GM18526 (cell line): ENCODE data around the gene TUBB2A.
A peak's percentile ranks its signal among the peaks of the same experiment; 100 is the strongest.

Experiments
- POLR2A ChIP-seq: IDR thresholded peaks from 3 replicates; pipeline ENCODE4 v1.6.1; 2011; ENCODE audit not compliant: insufficient read length; ENCODE audit errors: extremely low read depth

The TUBB2A gene

DNA sequence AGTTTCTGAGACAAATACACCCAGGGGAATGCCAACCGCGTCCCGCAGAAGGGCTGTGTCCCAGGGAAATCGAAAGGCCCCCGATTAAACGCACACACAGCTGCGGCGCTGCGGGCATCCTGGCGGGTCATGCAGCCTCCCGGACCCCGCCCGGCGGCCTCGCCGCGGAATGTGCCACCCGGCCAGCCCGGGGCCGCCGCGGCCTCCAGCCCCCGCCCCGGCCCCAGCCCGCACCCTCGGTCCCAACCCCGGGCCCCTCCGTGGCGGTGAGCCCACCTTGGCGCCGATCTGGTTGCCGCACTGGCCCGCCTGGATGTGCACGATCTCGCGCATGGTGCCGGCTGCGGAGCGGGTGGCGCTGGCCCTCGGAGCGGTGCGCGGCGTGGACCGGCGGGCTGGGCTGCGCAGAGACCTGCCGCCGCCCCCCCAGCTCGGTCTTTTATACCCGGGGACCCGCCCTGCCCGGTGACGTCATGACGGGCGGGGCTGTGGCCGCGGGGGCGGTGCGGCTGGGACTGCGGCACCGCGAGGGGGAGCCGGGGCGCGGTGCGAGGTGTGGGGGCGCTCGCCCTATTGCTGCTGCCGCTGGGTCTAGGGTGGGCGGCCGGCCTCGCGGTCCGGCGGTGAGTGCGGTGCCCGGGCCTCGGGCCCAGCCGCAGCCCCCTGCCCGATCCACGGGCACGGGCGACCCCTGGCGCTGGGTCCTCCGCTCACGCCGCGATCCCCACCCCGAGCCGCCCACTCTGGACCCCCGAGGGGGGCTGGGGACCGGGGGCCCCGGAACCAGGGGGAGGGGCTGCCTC is at the start of gene TUBB2A:
TUBB2A (minus strand) TSS at position 414 of the 803 bp plus-strand sequence; CDS start at position 333, 81 bp downstream.
- peak; percentile 97 for TF ChIP-seq POLR2A

GRCh38 chr6:3206339-3207015 is 49.1 kb upstream of the TUBB2A start:
- TF ChIP-seq POLR2A, result no peak

GRCh38 chr6:3205913-3206312 is 48.6 kb upstream of the TUBB2A start:
- no peak for TF ChIP-seq POLR2A

DNA sequence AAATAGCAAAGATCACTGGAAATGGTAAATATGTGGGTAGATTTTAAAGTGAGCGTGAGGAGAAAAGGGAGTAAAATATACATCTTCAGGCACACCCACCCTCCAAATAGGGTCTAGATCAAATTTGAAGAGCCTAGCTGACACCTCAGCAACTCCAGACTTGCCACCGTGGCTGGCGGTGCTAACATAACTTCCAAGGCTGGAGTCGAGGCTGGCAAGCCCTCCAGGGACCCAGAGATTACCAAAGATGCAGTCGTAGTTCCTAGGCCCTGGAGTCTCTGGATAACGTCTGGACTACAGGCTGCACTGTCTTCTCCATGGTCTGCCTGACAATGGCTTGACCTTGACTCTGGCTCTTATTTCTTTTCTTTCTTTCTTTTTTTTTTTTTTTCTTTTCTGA is 47.6 kb upstream of the TUBB2A start:
- TF ChIP-seq POLR2A, result no peak

DNA sequence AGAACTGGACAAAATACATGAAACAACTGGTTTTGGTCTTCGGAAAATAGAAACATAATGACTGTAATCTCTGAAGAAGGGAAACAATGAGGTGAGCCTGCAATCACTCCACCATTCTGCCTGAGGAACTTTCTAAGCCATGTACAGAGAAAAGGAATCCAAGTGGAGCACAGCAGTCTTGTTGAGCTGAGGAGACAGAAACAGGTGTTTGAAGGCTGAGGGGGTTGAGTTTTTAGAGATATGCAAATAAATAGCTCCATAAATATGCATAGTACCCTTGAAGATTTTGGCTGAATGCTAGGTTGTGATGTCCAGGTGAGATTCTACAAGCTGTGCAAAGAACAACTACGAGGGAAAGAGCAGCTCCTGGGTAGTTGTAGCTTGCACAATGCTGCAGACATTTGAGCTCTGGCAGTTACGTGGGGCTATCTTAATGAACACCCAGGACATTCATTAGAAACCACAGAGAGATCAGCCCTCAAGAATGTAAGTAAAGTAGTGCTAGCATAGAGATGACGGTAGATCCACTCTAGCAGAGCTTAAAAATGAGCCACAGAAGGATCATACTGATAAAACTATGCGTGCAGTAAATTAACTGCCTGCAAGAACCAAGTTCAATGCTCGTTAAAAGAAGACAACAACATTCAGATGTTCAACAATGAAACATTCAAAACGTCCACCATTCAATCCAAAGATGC is 45.8 kb upstream of the TUBB2A start:
- no peak for TF ChIP-seq POLR2A

DNA sequence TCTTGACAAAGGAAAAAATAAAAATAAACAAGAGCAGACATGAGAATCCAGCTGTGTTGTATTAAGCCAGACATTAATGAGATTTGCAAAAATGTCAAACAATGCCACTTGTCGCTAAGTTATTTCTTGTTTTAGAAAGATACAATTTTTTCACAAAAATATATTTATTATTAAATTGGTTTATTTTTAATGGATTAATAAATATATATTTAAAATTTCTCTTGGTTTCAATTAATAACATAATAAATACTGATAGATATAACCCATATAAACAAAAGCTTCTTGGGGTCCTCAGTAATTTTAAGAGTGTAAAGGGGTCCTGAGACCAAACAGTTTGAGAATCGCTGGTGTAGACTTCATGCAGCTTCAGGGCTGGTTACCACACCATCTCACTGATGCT is 44.0 kb upstream of the TUBB2A start:
- TF ChIP-seq POLR2A, result no peak

- no peak for TF ChIP-seq POLR2A
These were observed 43.3 kb upstream of the TUBB2A start for GRCh38 chr6:3200682-3201081.

GRCh38 chr6:3199382-3199781 is 42.0 kb upstream of the TUBB2A start:
- TF ChIP-seq POLR2A, result no peak

GRCh38 chr6:3196770-3197169 is 39.4 kb upstream of the TUBB2A start:
- no peak for TF ChIP-seq POLR2A

GRCh38 chr6:3195695-3196497 is 38.6 kb upstream of the TUBB2A start:
- no peak for TF ChIP-seq POLR2A

- no peak for TF ChIP-seq POLR2A
These were observed 38.0 kb upstream of the TUBB2A start for GRCh38 chr6:3195420-3195694.

DNA sequence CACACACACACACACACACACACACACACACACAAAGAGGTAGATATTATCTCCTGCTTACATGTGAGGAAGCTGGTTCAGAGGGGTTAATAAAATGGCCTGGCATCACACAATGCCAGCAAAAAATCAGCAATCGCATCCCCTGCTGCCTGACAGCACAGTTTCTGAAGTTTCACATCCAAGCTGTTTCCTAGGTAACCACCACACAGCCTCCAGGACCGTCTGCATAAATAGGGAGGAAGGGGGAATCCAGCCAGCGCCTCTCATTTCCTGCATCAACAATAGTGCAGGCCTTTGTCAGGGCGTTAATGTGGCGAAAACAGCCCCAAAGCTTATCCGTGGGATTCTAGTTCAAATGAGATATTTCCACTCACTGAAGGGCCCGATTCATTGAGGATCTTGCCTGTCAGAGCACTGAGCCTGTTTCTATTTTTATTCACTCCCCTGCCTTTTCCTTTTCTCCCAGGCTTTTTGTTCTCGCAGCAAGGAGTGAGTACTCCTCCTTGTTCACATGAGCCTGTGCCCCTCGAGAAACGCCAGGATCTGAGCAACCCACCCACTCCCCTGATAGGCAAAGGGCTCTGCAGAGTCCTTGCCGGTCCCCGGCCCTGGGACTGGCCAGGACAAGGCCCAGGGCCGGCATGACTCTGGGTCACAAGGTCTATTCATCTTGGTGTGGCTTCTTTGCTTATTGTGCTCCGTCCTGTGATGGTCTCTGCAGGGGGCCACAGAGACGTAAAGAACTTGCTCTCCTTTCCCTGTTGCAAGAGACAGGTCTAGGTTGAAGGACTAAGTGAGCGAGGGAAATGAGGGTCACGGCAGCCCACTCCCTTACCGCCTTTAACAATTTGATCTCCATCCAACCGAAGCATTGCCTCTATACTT is 37.4 kb upstream of the TUBB2A start:
- TF ChIP-seq POLR2A, result no peak

GRCh38 chr6:3193102-3193849 is 35.9 kb upstream of the TUBB2A start:
- TF ChIP-seq POLR2A, result no peak

DNA sequence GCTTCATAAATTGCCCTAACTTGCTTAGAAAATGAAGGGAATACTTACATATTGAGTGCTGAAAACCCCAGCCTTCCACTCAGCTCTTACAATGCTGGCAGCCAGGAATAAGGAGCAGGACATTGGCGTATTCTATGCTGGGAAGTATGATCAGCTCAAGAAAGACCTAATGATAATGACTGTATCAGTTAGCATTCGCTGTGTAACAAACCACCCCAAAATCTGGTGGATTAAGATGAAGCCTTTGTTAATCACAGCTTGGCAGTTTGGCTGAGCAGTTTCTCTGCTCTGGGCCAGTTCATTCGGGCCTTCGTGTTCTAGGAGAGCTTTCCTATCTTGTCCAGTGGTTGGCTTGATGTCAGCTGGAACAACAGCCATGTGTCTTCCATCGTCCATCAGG is 33.4 kb upstream of the TUBB2A start:
- TF ChIP-seq POLR2A, result no peak
